HG03520 (cell line): ENCODE results near the gene MARK3.
"Not testable (repeated sequence)": the region's sequence is repeated elsewhere in the genome, so short reads cannot be mapped to it uniquely, and the experiment has no call there.

ENCODE experiments used
- ATAC-seq: cut with Tn5 transposase; IDR thresholded peaks from one replicate; pipeline ENCODE4 v1.9.1; 2021; ENCODE audit warnings: mild to moderate bottlenecking, moderate library complexity; ENCODE audit not compliant: unreplicated experiment

Gene MARK3

GRCh38 chr14:103522649-103523574 lies 137.7 kb downstream of the MARK3 start, which contains the start of gene CKB:
Gene CKB, minus strand, starts transcription at chr14:103522830. Its CDS starts 337 bp downstream, at chr14:103522493.
- no peak for ATAC-seq

GRCh38 chr14:103523575-103523954 lies 138.3 kb downstream of the MARK3 start:
- no peak for ATAC-seq

- no peak for ATAC-seq
Observed at GRCh38 chr14:103524002-103524935, 139.1 kb downstream of the MARK3 start.

- ATAC-seq: not testable (repeated sequence)
Observed at GRCh38 chr14:103525430-103526246, 140.4 kb downstream of the MARK3 start.

GRCh38 chr14:103526247-103526913 lies 141.2 kb downstream of the MARK3 start:
- ATAC-seq: no peak

- no peak for ATAC-seq
Observed at GRCh38 chr14:103526914-103527248, 141.7 kb downstream of the MARK3 start.

GRCh38 chr14:103527408-103528145 lies 142.4 kb downstream of the MARK3 start:
- ATAC-seq: peak; percentile 33

GRCh38 chr14:103528146-103528586 lies 143.0 kb downstream of the MARK3 start:
- no peak for ATAC-seq

GRCh38 chr14:103528587-103529382 lies 143.6 kb downstream of the MARK3 start, which contains the start of gene TRMT61A:
Gene TRMT61A, plus strand, starts transcription at chr14:103529196. Its CDS starts 783 bp downstream, at chr14:103529979.
- peak; percentile 44 for ATAC-seq

- no peak for ATAC-seq
Observed at GRCh38 chr14:103529383-103530365, 144.5 kb downstream of the MARK3 start.

- no peak for ATAC-seq
Observed at GRCh38 chr14:103530390-103530789, 145.2 kb downstream of the MARK3 start.

GRCh38 chr14:103530831-103531230 lies 145.6 kb downstream of the MARK3 start:
- no peak for ATAC-seq

GRCh38 chr14:103531421-103532215 lies 146.4 kb downstream of the MARK3 start:
- ATAC-seq: no peak

GRCh38 chr14:103532216-103533136 lies 147.3 kb downstream of the MARK3 start:
- no peak for ATAC-seq
